Effector CD8-positive, alpha-beta T cell (primary cell): Measurements from ENCODE around the gene UNC13D.

Source experiments
- DNase-seq: peaks from one replicate; lab custom pipeline; 2025; lab: John Stamatoyannopoulos, UW

The UNC13D gene

DNA sequence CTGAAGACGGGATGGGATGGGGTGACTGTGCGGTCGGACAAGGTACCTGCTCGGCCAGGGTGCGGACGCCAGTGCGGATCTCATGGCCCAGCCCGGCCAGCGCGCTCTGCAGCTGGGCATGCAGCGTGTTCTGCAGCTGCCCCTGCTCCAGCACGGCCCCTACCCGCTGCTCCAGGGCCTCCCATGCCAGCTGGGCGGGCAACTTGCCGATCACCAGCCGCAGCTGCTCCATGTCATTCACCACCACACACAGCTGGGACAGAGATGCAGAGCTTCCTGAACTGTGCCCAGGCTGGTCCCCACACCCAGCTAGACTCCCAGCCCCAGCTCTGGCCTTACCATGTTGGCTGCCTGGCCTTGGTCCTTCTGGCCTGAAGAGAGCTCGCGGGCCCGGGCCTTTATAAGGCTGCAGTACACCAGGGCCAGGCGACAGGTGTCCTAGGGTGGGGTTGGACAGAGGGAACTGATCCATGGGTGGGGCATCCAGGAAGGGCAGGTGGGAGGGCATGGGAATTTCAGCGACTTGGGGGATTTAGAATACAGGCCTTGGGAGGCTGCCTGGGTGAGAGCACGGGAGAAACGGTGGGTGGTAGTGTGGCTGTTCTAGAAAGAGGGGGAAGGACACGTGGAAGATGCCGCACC, 9.8 kb downstream of the UNC13D start:
- DNase-seq = no peak

DNA sequence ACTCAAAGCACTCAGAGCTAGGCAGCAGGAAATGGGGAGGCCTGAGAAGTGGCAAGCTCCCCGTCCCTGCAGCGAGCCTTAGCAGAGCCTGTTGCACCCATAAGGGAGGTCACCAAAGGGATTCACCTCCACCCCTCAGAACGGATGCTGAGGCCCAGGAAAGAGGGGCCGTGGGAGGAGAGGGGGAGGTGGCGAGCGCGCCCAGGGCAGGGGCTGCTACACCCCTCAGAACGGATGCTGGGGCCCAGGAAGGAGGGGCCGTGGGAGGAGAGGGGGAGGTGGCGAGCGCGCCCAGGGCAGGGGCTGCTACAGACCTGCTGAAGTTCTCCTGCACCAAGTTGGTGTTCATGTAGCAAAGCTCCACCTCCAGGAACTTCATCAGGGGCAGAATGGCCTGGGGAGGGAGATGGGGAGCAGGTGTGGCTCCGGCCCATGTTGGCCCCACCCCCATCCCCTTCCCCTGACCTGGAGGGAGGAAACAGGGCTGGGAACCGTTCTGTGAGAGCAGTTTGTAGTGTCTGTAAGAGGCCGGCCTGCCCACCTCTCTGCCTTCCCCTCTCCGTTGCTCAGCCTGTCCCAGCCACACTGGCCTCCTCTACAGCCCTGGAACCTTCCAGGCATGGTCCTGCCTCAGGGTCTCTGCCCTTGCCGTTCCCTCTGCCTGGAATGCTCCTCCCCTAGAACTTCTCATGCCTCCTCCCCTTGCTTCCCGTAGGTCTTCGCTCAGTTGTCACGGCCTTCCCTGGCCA, 11.4 kb downstream of the UNC13D start:
- DNase-seq = no peak

DNA sequence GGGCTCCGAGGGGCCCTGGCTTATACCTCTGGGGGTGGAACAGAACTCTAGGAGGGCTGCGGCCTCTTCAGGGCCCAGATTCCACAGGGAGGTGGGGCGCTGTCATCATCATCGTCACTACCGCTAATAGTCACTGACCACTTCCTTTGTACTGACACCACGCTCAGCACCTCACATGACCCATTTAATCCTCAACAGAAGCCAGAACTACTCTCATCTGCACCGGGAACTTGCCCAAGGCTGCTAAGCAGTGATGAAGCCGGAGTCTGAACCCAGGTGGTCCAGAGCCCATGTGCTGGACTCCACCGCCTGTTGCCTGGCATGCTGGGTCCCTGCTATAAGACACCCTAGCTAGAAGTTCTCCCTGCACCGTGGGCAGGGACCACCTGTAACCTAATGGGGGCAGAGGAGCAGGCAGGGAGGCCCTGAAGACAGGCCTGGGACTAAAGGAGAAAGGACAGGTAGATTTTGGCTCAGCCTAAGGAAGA, 12.0 kb downstream of the UNC13D start:
- no peak for DNase-seq

DNA sequence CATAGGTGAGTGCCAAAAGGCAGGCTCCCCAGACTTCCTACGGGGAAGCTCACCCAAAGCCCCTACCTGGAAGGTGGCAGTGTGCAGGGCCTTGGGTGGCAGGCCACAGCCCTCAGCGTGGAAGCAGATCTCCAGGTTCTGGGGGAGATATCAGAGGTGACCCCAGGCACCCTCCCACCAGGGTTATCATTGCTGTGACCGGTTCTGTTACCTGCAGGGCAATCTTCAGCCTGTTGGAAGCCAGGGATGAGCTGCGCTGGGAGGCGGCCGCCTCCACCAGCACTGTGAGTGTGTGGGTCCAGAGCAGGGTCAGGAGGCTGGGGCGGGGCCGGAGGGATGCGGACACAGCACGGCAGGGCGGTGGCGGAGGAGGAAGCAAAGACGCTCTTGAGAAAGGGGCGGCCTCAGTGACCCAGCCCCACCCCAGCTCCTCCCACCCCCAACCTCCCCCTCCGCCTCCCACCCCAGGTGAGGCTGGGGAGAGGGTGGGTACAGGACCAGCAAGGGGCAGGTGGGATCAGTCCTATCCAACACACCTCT, 13.1 kb downstream of the UNC13D start:
- no peak for DNase-seq

DNA sequence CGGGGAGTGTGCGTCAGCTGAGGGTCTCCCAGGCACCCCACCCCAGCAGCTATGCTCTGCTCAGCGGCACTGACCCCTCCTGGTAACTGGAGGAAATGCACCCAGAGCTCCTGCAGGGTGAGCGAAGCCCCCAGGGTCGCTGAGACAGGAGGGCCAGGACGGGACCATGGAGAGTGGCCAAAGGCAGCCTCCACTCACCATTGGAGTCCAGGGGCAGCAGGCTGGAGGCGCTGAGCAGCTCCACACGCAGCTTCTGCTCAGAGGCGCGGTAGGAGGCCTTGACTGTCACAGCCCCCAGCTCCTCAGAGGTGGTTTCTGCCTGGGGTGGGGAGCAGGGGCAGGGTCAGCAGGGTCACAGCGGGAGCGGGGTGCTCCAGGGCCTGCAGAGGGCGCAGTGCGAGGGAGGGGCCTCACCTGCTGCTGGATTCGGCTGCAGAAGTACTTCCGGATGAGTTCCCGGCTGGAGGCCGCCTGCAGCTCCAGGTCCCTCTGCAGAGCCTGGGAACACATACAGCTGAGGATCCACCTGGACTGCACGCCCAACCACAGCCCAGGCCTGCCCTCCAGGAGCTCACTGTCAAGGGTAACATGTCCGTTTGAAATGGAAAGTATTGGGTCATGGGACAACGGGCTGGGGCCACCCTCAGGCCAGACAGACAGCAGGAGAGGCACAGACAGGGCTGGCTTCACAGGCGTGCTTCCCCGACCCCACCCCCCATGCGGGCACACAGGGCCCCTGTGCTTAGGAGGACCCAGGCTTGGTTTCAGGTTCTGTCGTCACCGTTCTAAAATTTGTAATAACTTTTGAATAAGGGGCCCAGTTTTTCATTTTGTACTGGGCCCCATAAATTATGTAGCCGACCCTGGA, 13.8 kb downstream of the UNC13D start:
- peak; percentile 24 for DNase-seq

DNA sequence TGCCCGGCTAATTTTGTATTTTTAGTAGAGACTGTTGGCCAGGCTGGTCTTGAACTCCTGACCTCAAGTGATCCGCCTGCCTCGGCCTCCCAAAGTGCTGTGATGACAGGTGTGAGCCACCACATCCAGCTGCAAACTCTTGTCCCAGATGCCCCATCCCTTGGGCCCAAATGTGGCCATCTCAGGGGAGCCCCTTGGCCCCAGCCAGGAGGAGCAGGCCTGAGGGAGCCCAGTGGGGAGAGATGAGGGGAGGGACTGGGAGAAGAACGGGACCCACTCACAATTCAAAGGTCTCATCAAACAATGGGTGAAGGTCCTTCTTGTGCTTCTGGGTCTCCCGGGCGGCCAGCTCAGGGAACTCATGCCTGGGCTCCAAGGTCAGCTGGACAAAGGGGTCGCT, 14.5 kb downstream of the UNC13D start:
- no peak for DNase-seq

DNA sequence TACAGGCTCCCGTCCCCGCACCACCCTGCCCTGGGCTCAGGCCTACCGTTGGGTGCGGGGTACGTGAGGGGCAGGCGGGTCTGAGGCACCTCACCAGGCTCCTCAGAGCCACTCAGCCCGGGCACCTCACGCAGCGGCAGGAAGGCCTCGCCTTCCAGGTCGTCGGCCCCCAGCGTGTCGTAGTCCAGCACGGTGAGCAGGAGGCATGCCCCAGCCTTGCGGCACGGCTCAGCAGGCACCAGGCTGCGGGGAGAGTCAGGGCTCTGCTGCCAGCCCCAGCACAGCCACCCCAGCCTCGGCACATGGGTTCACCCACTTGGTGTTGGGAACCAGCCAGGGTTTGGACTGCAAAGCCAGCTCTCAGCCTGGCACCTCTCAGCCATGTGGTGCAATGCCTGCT, 15.5 kb downstream of the UNC13D start:
- DNase-seq = no peak

DNA sequence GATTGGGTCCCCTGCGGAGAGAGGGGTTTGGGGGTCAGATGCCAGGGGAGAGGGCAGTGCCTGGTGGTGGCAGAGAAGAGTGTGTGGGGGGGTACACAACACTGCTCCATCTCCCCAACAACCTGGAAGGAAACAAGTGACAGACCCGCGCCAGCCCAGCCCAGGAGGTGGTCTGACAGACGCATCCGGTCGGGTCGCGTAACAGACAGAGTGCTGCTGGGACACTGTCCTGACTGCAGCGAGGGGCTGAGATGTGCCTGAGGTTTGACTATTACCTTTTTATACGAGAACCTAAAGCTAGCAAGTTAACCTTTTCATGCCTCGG, 16.2 kb downstream of the UNC13D start:
- no peak for DNase-seq

DNA sequence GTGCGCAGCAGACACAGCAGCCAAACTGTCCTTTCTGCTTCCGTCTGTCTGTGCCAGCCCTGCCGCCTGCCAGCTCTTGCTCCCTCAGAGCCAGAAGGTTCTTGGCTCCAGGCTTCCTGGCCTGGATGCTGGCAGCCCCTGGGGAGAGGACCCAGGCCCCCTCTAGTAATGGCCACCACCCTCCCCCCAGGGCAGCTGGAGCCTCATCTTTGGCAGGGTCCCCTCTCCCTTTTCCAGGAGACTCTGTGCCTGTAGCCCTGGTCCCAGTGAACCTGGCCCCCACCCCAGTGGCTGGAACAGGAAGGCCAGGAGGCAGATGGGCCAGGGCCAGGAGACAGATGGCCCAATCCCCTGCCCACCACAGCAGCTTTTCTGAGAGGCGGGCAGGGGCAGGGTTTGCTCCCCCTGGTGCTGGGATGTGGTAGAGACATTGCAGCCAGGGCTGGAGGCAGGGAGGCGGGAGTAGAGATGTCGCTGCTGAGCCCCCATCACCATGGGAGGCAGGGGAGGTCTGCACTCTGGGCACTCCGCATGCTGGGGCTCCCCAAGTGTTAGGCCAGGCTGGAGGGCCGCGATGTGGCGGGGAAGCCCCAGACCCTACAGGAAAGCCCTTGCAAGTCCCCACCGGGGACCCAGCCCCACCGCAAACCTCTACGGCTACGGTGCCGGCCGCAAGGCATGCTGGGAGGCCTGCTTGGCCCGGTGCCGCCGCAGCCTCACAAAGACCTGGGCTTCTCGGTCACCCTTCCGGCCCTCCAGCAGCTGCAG, 16.7 kb downstream of the UNC13D start:
- peak; percentile 64 for DNase-seq

DNA sequence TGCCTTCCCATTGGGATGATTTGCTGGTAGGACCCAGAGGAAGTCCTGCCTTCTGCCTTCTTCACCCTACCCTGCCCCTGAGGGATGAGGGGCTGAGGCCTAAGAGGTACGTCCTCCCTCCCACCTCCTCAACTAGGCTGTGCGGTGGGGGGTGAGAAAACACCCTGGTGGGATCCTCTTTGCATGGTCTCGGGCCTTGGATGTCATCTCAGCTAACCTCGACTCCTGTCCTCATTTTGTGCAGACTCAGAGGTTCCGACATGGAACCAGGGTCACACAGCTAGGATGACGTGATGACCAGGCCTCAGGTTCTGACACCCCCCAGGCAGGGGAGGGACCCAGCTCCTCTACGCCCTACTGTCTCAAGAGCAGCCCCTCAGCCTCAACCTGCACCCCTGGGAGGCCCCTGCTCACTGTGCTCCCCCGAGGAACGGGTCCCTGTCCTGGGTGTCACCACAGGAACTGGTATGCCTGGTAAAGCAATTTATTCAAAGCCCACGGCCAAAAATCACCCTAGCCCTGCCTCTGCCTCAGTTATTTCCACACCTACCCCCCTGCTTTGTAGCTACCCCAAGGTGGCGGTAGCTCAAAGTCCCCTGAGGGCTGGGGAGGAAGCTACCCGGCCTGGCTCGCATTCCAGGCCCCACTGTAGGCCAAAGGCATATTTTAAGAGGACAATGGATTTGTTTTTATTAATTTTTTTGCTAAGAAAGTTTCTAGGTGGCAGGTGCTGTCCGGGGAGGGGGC, 17.5 kb downstream of the UNC13D start:
- no peak for DNase-seq

DNA sequence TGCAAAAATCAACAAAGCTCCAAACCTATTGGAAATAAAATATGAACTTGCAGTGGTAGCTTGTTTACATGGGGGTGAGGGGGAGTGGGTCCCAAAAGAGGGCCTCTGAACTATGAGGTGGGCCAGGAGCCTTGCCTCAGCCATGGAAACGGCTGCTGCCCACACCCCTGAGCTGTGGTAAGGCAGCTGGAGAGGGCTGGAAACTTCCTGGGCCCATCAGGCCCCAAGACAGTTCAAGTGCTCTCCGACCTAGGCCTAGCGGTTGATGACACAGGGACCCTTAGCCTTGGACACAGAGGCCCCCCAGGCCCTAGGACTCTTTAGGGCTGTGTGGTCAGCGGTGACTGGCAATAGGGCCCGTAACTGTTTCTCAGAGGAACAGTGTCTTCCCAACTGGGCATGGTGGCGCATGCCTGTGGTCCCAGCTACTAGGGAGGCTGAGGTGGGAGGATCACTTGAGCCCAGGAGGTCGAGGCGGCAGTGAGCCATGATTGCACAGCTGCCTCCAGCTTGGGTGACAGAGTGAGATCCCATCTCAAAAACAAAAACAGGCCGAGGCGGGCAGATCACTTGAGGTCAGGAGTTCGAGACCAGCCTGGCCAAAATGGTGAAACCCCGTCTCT, 18.3 kb downstream of the UNC13D start:
- no peak for DNase-seq

DNA sequence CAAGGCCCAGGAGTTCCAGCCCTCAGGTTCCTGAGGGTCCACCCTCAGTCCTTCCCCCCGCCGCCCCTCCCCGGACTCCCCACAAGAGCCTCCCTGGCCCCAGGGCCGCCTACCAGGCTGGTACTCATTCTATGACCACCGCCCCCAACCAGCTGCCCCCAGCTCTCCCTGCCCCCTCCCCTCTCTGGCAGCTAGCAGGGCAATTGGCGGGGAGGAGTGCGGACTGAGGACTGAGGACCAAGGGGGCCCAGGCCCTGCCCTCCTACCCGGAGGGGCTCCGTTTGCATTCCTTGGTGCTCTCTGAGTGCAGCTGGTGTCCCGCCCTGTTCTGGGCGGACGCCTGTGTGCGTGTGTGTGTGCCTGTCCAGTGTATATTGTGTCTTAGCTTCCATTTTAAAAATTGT, 19.1 kb downstream of the UNC13D start:
- no peak for DNase-seq

DNA sequence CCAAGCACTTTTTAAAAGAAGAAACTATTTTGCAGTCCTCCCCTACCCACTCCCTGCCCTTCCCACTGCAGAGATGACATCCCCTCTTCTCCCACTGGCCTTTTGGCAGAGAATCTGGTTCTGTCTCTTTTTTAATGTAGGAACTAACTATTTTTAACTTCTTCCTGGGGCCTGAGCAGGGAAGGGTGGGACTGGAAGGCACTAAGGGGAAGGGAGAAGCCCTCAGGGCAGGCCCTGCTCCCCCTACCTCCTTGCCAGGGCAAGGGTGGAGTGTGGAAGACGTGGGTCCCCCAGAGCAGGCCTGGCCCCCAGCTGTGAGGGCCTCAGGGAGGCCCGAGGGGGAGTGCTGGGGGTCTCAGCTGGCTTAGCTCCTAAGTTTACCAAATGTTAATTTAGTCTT, 19.5 kb downstream of the UNC13D start:
- DNase-seq = no peak

DNA sequence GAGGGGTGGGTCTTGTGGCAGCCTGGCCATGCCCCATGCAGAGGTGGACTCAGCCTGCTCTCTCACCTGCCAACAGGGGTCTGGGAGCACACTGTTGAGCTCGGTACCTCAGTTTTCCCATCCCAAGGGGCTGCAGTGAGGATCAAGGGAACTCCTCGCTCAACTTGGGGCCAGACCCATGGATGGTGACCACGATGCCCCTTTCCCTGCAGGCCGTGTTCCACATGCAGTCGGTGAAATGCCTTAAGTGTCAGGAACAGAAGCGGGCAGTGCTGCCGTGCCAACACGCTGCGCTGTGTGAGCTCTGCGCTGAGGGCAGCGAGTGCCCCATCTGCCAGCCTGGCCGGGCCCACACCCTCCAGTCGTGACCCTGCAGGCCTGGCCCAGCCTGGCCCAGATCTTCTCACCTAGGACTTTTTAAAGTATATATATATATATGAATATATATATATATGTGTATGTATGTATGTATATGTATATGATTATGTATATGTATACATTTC, 20.1 kb downstream of the UNC13D start:
- no peak for DNase-seq

DNA sequence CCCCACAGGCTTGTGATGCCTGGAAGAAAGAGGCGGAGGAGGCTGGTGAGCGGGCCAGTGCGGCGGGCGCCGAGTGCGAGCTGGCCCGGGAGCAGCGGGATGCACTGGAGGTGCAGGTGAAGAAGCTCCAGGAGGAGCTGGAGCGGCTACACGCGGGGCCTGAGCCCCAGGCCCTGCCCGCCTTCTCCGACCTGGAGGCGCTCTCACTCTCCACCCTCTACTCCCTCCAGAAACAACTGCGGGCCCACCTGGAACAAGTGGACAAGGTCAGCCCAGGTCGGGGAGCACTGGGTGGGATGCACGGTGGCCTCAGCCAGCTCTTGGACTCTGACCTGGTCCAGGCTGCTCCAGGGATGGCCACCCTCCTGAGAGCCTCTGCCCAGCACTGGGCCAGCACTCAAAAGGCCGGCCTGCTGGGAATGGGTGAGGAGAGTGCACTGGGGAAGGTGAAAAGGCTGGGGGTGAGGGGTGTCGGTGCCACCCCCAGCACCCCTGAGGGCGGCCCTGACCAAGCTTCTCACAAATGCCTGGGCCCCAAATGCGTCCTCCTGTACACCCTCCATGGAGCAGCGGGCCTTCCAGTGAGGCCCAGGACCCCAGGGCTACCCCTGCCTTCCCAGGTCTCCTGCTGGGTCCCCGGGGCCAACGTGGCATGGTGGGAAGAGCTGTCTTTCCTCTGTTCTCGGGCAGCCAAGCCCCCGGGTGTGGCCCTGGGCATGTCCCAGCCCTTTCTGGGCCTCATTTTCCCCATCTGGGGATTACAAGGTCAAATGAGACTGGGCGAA, 20.8 kb downstream of the UNC13D start:
- DNase-seq = no peak

DNA sequence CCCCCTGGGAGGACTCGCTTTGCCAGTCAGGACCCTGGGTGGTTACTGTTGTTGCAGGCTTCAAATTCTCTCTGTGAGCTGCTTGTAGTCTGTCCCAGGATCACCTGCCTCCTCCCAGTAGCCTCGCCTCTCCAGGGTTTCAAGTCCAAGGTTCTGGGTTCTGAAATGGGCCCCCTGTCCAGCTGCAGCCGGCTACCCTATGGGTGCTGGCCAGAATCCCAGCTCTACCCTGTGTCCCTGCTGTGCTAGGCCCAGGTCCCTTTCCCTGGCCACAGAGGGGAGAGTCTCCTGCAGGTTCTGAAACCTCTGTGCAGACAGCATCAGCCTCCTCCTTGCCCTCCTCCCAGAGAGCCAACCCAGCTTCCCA, 21.4 kb downstream of the UNC13D start:
- DNase-seq = no peak

DNA sequence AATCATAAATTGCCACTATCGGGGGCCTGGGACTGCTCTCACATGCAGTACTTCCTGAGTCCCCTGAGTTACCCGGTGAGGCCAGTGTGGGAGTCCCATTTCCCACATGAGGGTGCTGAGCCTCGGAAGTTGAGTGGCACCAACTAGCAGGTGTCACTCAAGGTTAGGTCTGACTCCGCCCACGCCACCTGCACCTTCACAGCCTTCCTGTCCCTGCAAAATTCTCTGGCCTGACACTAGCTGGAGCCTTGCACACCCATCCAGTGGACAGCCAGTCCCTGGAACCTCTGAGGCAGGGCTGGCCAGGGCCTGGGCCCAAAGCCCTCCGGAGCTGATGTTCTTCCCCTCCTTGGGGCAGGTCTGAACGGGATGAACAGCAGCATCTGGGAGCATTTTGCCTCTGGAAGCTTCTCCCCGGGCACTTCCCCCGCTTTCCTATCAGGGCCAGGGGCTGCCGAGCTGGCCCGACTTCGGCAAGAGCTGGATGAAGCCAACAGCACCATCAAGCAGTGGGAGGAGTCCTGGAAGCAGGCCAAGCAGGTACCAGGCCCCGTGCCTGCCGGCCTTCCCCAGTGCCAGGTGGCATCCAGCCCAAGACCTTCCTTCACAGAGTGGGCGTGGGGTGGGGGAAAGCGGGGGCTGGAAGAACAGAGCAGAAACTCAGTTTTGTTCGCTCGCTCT, 21.9 kb downstream of the UNC13D start:
- DNase-seq = no peak

DNA sequence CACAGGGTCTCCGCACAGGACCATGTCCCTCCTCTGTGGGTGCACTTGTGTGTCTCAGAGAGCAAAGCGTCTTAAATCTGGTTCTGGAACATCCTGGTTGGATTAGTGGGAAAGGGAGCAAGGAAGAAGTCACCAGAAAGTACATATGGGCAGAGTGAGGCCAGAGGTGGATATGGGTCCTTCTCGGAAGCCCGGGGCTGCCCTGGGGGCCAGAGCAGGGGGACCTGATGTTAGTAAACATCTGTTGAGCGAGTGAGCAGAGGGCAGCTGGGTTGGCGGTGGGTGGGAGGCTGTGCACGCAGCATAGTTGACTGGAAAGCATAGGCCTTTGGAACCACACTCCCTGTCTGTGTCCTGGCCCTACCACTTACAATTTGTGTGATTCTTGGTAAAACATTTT, 22.7 kb downstream of the UNC13D start:
- DNase-seq = no peak
